ENCODE results near the gene TMED8.
"Not testable (repeated sequence)": the region's sequence is repeated elsewhere in the genome, so short reads cannot be mapped to it uniquely, and the experiment has no call there.

Gene TMED8

GRCh38 chr14:77376771-77377501, at the start of gene TMED8, which contains the start of gene SAMD15:
Gene TMED8 (minus strand): TSS chr14:77377094. CDS start chr14:77377053, 41 bp downstream.
Gene SAMD15 (plus strand): TSS chr14:77377379. CDS start chr14:77377419, 40 bp downstream.
- peak; percentile 79 to 85 for DNase-seq

GRCh38 chr14:77426396-77426795, 49.5 kb upstream of the TMED8 start:
- DNase-seq: no peak

- no peak for DNase-seq
Measured at GRCh38 chr14:77424862-77425261, 48.0 kb upstream of the TMED8 start.

- DNase-seq: no peak
Measured at GRCh38 chr14:77423423-77423822, 46.5 kb upstream of the TMED8 start, which contains the start of gene NOXRED1. Gene NOXRED1 (minus strand): TSS chr14:77423523. CDS start chr14:77422889, 634 bp downstream.

- no peak for DNase-seq
Measured at GRCh38 chr14:77421201-77421600, 44.3 kb upstream of the TMED8 start.

GRCh38 chr14:77416836-77417235, 39.9 kb upstream of the TMED8 start:
- no peak for DNase-seq

GRCh38 chr14:77416098-77416497, 39.2 kb upstream of the TMED8 start:
- not testable (repeated sequence) for DNase-seq

- DNase-seq: not testable (repeated sequence)
Measured at GRCh38 chr14:77415403-77416030, 38.6 kb upstream of the TMED8 start.

GRCh38 chr14:77409131-77409533, 32.2 kb upstream of the TMED8 start:
- DNase-seq: no peak

- no peak for DNase-seq
Measured at GRCh38 chr14:77407158-77407557, 30.3 kb upstream of the TMED8 start.

- no peak for DNase-seq
Measured at GRCh38 chr14:77406718-77407117, 29.8 kb upstream of the TMED8 start.

GRCh38 chr14:77406086-77406485, 29.2 kb upstream of the TMED8 start:
- no peak for DNase-seq

GRCh38 chr14:77403768-77404167, 26.9 kb upstream of the TMED8 start:
- no peak for DNase-seq

GRCh38 chr14:77400216-77400615, 23.3 kb upstream of the TMED8 start:
- DNase-seq: no peak

GRCh38 chr14:77390188-77390587, 13.3 kb upstream of the TMED8 start:
- no peak for DNase-seq

GRCh38 chr14:77378701-77379100, 1.8 kb upstream of the TMED8 start:
- no peak for DNase-seq

- no peak for DNase-seq
Measured at GRCh38 chr14:77377502-77377844, 579 bp upstream of the TMED8 start.

- peak in 1 of 2 donors; percentile 4 for DNase-seq
Measured at GRCh38 chr14:77375973-77376770, 722 bp downstream of the TMED8 start.

GRCh38 chr14:77375164-77375950, 1.5 kb downstream of the TMED8 start:
- no peak for DNase-seq

- peak in 1 of 2 donors; percentile 11 for DNase-seq
Measured at GRCh38 chr14:77372304-77372841, 4.5 kb downstream of the TMED8 start.

- peak in 1 of 2 donors; percentile 41 for DNase-seq
Measured at GRCh38 chr14:77369285-77369684, 7.6 kb downstream of the TMED8 start.

- DNase-seq: no peak
Measured at GRCh38 chr14:77364146-77364545, 12.7 kb downstream of the TMED8 start.

Data from CD4-positive, alpha-beta T cell treated with Interferon alpha-2 for 1 hour (primary cell).